IPS DF 6.9 (cell line): Measurements from ENCODE around the gene RNU6-7.
A peak's percentile ranks its signal among the peaks of the same experiment; 100 is the strongest.

Experiments used
- DNase-seq: peaks from one replicate; pipeline ENCODE4 v3.0.0-alpha.2; 2013; ENCODE audit warnings: low read depth, low spot score
- H3K27ac ChIP-seq: one replicate; pipeline ENCODE4 v1.5.1; 2013; ENCODE audit warnings: low read length, control low read depth
- H3K27me3 ChIP-seq: 2 replicates; pipeline ENCODE4 v1.6.1; 2013; ENCODE audit warnings: mild to moderate bottlenecking, low read length; ENCODE audit not compliant: control insufficient read depth, insufficient read depth
- H3K36me3 ChIP-seq: 2 replicates; pipeline ENCODE4 v1.6.1; 2013; ENCODE audit warnings: low read length; ENCODE audit not compliant: control insufficient read depth, insufficient read depth
- H3K4me1 ChIP-seq: 2 replicates; pipeline ENCODE4 v1.6.1; 2013; ENCODE audit warnings: low read length; ENCODE audit not compliant: control insufficient read depth, insufficient read depth
- H3K4me3 ChIP-seq: 2 replicates; pipeline ENCODE4 v1.5.1; 2013; ENCODE audit warnings: mild to moderate bottlenecking, low read length
- H3K9me3 ChIP-seq: 2 replicates; pipeline ENCODE4 v1.6.1; 2013; ENCODE audit warnings: low read length, inconsistent platforms; ENCODE audit not compliant: control insufficient read depth, insufficient read depth
- WGBS: extraction: QIAGEN DNeasy Blood & Tissue Kit; methylation state at CpG from one replicate; pipeline ENCODE4 v1.1.7; 2013; ENCODE audit warnings: mixed read lengths, missing lambda C conversion rate; ENCODE audit not compliant: insufficient read length, insufficient coverage; 5-methylcytosine and 5-hydroxymethylcytosine counted together

The RNU6-7 gene

GRCh38 chr14:32201816-32202490, at the start of gene RNU6-7:
Gene RNU6-7 (plus strand): TSS chr14:32202045.
- no peaks in the 10 kb centered on the region for H3K36me3 ChIP-seq
- no peaks in the 10 kb centered on the region for H3K4me1 ChIP-seq
- peak within 1 kb of the TSS; percentile 88 for H3K4me3 ChIP-seq
- H3K9me3 ChIP-seq, result no peaks in the 10 kb centered on the region
- H3K27me3 ChIP-seq, result no peaks in the 10 kb centered on the region
- no peak for DNase-seq
- no peak within 1 kb of the TSS for H3K27ac ChIP-seq
- WGBS, result no CpG with 5 or more reads among the region's 40 CpGs

- WGBS, result no CpG with 5 or more reads among the region's 2 CpGs
- Histone ChIP-seq H3K27me3 (no peaks in the 10 kb centered on the region), H3K4me1 (no peaks in the 10 kb centered on the region), H3K4me3 (no peak overlapping the region), H3K36me3 (no peaks in the 10 kb centered on the region), H3K27ac (no peak overlapping the region), H3K9me3 (no peaks in the 10 kb centered on the region)
- no peak for DNase-seq
These were observed 35.8 kb upstream of the RNU6-7 start for GRCh38 chr14:32166029-32166428.

- H3K9me3 ChIP-seq, result no peaks in the 10 kb centered on the region
- H3K4me3 ChIP-seq, result no peak overlapping the region
- no peaks in the 10 kb centered on the region for H3K27me3 ChIP-seq
- no peaks in the 10 kb centered on the region for H3K36me3 ChIP-seq
- no CpG with 5 or more reads among the region's 1 CpG for WGBS
- H3K4me1 ChIP-seq, result no peaks in the 10 kb centered on the region
- H3K27ac ChIP-seq, result no peak overlapping the region
- no peak for DNase-seq
These were observed 34.9 kb upstream of the RNU6-7 start for GRCh38 chr14:32166924-32167323.

GRCh38 chr14:32167907-32168306, 33.9 kb upstream of the RNU6-7 start:
- no CpG with 5 or more reads among the region's 3 CpGs for WGBS
- no peak for DNase-seq
- Histone ChIP-seq H3K9me3 (no peaks in the 10 kb centered on the region), H3K27ac (no peak overlapping the region), H3K27me3 (no peaks in the 10 kb centered on the region), H3K4me3 (no peak overlapping the region), H3K36me3 (no peaks in the 10 kb centered on the region), H3K4me1 (no peaks in the 10 kb centered on the region)

- Histone ChIP-seq H3K27ac (no peak overlapping the region), H3K4me1 (no peaks in the 10 kb centered on the region), H3K27me3 (no peaks in the 10 kb centered on the region), H3K36me3 (no peaks in the 10 kb centered on the region), H3K9me3 (no peaks in the 10 kb centered on the region), H3K4me3 (no peak overlapping the region)
- no CpG with 5 or more reads among the region's 3 CpGs for WGBS
- no peak for DNase-seq
These were observed 32.7 kb upstream of the RNU6-7 start for GRCh38 chr14:32169191-32169590.

GRCh38 chr14:32171469-32171868, 30.4 kb upstream of the RNU6-7 start:
- no peak for DNase-seq
- no peaks in the 10 kb centered on the region for H3K4me1 ChIP-seq
- H3K27me3 ChIP-seq, result no peaks in the 10 kb centered on the region
- H3K4me3 ChIP-seq, result no peak overlapping the region
- H3K9me3 ChIP-seq, result no peaks in the 10 kb centered on the region
- no peak overlapping the region for H3K27ac ChIP-seq
- H3K36me3 ChIP-seq, result no peaks in the 10 kb centered on the region
- WGBS, result no CpG with 5 or more reads among the region's 5 CpGs

GRCh38 chr14:32183151-32184058, 18.4 kb upstream of the RNU6-7 start:
- no CpG with 5 or more reads among the region's 2 CpGs for WGBS
- Histone ChIP-seq H3K27me3 (no peaks in the 10 kb centered on the region), H3K27ac (no peak overlapping the region), H3K36me3 (no peaks in the 10 kb centered on the region), H3K9me3 (no peaks in the 10 kb centered on the region), H3K4me1 (no peaks in the 10 kb centered on the region), H3K4me3 (no peak overlapping the region)
- no peak for DNase-seq

GRCh38 chr14:32185097-32185496, 16.7 kb upstream of the RNU6-7 start:
- Histone ChIP-seq H3K4me3 (no peak overlapping the region), H3K36me3 (no peaks in the 10 kb centered on the region), H3K27me3 (no peaks in the 10 kb centered on the region), H3K9me3 (no peaks in the 10 kb centered on the region), H3K4me1 (no peaks in the 10 kb centered on the region), H3K27ac (no peak overlapping the region)
- no peak for DNase-seq
- WGBS, result no CpG with 5 or more reads among the region's 1 CpG

GRCh38 chr14:32186248-32186647, 15.6 kb upstream of the RNU6-7 start:
- no peak for DNase-seq
- Histone ChIP-seq H3K36me3 (no peaks in the 10 kb centered on the region), H3K9me3 (no peaks in the 10 kb centered on the region), H3K4me3 (no peak overlapping the region), H3K27me3 (no peaks in the 10 kb centered on the region), H3K27ac (no peak overlapping the region), H3K4me1 (no peaks in the 10 kb centered on the region)

GRCh38 chr14:32189811-32190210, 12.0 kb upstream of the RNU6-7 start:
- no peak for DNase-seq
- Histone ChIP-seq H3K4me1 (no peaks in the 10 kb centered on the region), H3K9me3 (no peaks in the 10 kb centered on the region), H3K4me3 (no peak overlapping the region), H3K27me3 (no peaks in the 10 kb centered on the region), H3K36me3 (no peaks in the 10 kb centered on the region), H3K27ac (no peak overlapping the region)
- 100% methylated on average over 1 of the region's 1 CpG for WGBS
